HG03432 (cell line): ENCODE data around the gene TRMU.
"Not testable (repeated sequence)": the region's sequence is repeated elsewhere in the genome, so short reads cannot be mapped to it uniquely, and the experiment has no call there.

ENCODE experiments used
- ATAC-seq: cut with Tn5 transposase; IDR thresholded peaks from one replicate; pipeline ENCODE4 v1.9.1; 2021; ENCODE audit warnings: mild to moderate bottlenecking, moderate library complexity; ENCODE audit not compliant: unreplicated experiment

TRMU gene

GRCh38 chr22:46381731-46382130 lies 46.2 kb downstream of the TRMU start:
- ATAC-seq, result no peak

DNA sequence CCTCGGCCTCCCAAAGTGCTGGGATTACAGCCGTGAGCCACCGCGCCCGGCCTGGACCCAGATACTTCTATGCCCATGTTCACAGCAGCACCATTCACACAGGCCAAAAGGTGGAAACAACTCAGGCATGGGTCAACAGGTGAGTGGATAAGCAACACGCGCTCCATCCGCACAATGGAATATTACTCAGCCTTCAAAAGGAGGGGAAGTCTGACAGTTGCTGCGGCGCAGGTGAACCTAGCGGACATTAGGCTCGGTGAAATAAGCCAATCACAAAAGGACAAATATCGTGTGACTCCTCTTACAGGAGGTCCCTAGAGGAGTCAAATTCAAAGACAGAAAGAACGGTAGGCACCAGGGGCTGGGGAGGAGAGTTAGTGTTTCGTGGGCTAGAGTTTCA lies 47.0 kb downstream of the TRMU start:
- ATAC-seq, result no peak

- no peak for ATAC-seq
Observed at GRCh38 chr22:46386312-46386711, 50.8 kb downstream of the TRMU start.

- no peak for ATAC-seq
Observed at GRCh38 chr22:46387748-46388147, 52.2 kb downstream of the TRMU start.

- no peak for ATAC-seq
Observed at GRCh38 chr22:46388647-46389046, 53.1 kb downstream of the TRMU start.

GRCh38 chr22:46389081-46389480 lies 53.6 kb downstream of the TRMU start:
- no peak for ATAC-seq

DNA sequence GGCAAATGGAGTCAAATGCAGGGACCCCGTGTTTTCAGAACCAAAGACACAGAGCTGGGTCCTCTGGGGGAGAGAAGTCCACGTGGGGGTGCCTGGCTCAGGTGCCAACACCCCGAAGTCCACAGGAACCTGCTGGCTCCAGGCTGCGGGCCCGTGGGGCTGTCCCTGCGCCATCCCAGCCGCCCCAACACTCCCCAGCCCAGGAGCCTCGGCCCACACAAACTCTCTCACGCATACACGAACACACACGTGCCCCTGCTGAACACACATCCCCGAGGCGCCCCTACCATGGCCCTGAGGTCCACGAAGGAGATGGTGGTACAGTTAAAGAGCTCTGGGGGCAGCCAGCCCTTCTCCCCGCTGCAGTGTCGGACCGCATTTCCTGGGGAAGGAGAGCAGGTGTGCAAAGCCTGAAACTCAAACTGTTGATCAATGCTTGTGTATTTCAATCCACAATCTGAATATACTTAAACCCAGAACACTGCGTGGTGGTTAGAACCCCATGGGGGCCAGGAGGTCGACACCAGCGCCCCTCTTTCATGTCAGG lies 54.7 kb downstream of the TRMU start:
- no peak for ATAC-seq

DNA sequence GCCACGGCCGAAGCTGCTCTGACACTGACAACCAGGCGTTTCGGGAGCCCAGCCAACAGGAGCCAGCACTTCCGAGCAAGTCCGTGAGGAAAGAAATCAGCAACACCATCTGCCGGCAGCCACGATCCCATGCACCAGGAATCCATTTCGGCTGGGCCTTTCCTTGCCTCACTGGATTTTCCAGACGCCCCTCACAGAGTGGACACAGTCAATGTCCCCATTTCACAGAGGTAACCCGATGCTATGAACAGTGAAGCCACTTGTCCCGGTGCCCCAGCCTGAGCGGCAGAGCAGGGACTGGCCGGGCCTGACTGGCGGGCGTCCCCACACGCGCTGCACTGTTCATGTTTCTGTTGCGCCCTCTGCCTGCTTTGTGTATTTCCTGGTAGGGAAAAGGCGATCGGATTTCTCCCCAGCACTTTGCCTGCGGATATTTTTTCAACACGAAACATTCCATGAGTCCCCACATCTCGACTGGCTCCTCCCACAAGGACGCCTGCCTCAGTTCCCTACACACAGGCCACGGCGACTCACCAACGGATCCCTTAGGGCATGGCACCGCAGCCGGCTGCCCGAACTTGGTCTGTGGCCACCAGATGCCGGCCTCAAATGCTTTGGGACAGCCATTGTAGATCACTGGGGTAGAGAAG lies 55.3 kb downstream of the TRMU start:
- ATAC-seq, result no peak

- ATAC-seq, result no peak
Observed at GRCh38 chr22:46391486-46392136, 56.1 kb downstream of the TRMU start.

DNA sequence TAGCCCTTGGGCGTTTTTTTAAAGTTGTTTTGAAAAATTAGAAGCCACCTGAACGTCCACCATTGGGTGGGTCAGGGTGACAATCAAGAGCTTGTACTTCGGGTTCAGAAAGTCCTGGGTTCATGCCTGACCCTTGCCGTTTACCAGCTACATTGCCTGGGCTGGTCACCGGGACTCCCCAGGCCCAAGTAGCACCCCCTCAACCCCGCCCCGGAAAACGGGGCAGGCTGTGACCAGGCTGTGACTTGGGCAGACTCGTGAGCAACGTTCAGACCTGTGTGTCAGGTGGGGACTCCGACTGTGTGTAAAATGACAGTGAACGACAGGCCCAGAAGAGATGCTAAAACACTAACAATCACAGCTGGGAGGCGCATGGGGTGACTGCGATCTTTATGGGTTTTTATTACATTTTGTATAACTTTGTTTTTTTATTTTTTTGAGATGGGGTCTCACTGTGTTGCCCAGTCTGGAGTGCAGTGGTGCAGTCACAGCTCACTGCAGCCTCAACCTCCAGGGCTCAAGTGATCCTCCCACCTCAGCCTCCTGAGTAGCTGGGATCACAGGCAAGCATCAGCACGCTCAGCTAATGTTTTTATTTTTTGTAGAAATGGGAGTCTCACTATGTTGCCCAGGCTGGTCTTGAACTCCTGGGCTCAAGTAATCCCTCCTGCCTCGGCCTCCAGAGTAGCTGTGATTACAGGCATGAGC lies 56.8 kb downstream of the TRMU start:
- ATAC-seq, result no peak

- ATAC-seq, result no peak
Observed at GRCh38 chr22:46393873-46394272, 58.4 kb downstream of the TRMU start.

DNA sequence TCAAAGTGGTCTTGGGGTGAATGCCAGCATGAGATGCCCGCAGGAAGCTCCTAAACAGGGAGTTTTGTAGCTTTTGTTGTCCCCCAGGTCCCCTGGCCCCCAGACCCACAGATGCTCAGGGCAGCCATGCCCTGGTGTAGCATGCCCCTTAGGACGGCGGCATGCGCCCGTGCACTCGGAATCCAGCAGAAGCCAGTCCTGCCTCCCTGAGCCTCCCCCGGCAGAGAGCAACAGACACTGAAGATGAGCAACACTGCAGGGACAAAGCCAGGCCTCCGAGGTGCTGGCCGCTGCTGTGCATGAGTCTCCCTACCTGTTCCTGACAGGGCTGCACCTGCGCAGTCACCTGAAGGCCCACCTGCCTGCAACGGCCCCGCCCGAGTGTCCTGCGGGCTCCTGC lies 59.1 kb downstream of the TRMU start:
- ATAC-seq, result no peak

DNA sequence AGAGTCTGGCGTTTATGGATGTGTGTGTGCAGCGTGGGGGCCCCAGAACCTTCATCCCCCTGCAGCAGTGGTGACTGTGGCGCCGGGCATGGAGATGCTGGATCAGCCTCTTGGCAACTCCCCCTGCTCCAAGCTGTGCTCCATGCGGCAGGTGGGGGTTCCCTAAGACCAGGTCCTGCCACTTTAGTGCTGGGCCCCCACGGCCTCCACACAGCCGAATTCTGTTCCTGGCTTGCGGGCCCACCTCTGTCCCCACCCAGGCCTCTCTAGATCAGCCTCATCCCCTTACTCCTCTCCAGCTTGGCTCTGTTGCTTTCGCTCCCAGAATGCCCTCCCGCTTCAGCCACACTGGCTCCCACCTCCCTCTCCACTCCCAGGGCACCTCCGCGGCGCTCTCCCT lies 59.6 kb downstream of the TRMU start:
- ATAC-seq, result no peak

- not testable (repeated sequence) for ATAC-seq
Observed at GRCh38 chr22:46397049-46397448, 61.5 kb downstream of the TRMU start.

DNA sequence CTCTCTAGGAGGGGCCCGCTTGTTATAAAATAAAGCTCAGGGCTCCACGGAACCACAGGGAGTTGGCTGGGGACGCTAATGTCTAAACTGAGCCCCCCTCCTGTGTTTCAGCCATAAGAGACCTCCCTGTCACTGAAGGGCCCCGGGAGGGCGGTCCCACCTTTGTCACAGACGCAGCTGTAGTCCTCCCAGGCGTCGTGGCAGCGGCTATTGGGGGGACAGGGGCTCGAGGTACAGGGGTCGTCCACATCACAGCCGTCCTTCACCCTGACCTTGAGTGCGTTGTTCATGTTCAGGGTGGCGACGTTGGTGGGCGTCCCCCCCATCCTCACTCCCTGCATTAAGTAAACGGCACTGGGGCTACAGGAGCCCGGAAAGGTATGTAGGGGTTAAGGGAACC lies 62.0 kb downstream of the TRMU start:
- ATAC-seq, result no peak

GRCh38 chr22:46397951-46398350 lies 62.4 kb downstream of the TRMU start:
- ATAC-seq, result no peak

DNA sequence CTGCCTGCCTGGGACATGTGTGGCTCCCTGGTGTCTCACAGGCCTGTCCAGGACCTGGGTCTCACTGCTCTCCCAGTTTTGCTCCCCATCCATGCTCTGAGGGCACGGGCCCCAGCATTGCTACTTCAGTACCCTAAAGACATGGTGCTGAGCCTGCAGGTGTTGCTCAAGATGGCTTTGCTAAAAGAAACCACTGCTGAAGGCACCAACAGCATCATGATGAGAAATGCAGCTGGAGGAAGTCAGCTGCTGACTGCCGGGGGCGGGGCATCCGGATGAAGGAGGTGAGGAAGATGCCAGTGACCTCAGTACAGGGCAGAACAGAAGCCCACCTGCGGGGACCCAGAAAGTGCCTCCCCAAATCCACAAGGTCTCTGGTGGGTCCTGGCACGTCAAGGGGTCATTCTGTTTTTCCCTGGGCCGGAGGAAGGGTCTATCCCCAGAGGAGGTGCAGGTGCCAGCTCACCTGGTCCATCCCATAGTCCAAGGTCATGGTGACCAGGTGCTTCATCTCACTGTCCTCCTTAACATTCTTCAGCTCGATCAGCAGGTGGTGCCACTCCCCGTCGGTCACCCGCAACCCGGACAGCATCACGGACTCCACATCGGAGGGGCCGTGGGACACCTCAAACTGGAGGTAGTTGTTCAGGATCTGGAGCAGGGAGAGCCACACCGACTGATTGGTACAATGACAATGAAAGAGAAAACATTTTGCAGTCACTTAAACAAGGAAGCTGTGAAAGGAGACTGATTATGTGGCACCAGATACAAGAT lies 63.9 kb downstream of the TRMU start:
- ATAC-seq, result no peak

GRCh38 chr22:46401370-46401769 lies 65.9 kb downstream of the TRMU start:
- no peak for ATAC-seq

DNA sequence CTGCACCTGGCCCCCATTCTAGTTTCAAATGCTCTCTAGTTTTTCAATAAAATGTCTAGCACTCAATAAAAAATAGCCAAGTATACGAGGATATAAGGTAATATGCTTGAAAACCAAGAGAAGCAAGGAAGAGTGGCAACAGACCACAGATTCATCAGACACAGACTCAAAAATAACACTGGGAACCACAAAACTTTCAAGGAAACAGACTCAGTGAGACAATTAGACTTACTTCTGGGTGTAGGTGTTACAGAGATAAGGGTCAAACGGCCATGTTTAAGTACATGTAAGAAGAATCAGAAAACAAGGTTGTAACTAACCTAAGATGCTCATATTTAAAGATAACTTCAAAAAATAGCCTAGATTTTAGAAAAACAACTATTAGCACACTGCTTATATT lies 67.0 kb downstream of the TRMU start:
- ATAC-seq, result no peak

- not testable (repeated sequence) for ATAC-seq
Observed at GRCh38 chr22:46403880-46404279, 68.4 kb downstream of the TRMU start.

DNA sequence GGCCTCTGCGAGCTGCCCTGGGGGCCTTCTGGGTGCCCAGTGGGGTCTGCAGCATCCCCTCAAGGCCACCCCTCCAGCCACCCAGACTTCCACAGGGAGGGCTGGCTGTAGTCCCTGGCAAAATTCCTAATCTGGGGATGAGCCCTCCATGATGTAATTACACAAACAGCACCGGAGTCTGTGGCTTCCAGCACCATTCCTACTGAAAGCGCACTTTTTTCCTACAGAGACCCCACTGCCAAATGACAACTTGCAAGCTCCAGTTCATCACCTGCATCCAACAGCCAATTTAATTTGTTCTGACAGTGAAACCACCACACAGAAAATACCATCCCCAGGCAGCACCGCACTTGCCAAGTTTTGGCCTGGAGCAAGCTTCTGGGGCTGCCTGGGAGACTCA lies 70.4 kb downstream of the TRMU start:
- no peak for ATAC-seq
